ENCODE data around the gene KIAA1217. TPM values are rescaled to one million over a fixed set of nuclear protein-coding genes. Genes with fewer than 3 reads are reported as not detected.

The KIAA1217 gene
- total RNA-seq, 1 donor from 2014 or later: 54.3 TPM

- Histone ChIP-seq H3K9me3 (no peaks in the 10 kb centered on the region), H3K27ac (no peak overlapping the region), H3K4me3 (no peak overlapping the region), H3K36me3 (peaks cover 0 to 10% of the 10 kb centered on the region in 2 donors), H3K27me3 (no peaks in the 10 kb centered on the region), H3K4me1 (no peaks in the 10 kb centered on the region)
- intact Hi-C loops (cut with DNase I): no loop called here
- TF ChIP-seq CTCF (IDR thresholded peaks at IDR 0.05) (no peak), POLR2A (IDR thresholded peaks at IDR 0.05) (no peak), POLR2AphosphoS5 (IDR thresholded peaks at IDR 0.05; ENCODE audit: insufficient read depth in 1 of 2, low read depth in 1 of 2) (no peak)
- DNase-seq (ENCODE audit: extremely low spot score in 2 of 2): no peak
Observed at GRCh38 chr10:24494777-24495176, 285.8 kb downstream of the KIAA1217 start.

- H3K36me3 ChIP-seq: peaks cover 0 to 10% of the 10 kb centered on the region in 2 donors
- no peak for TF ChIP-seq CTCF (IDR thresholded peaks at IDR 0.05)
- H3K27ac ChIP-seq: no peak overlapping the region
- H3K9me3 ChIP-seq: no peaks in the 10 kb centered on the region
- DNase-seq (ENCODE audit: extremely low spot score in 2 of 2): no peak
- intact Hi-C loops (cut with DNase I): no loop called here
- no peaks in the 10 kb centered on the region for H3K27me3 ChIP-seq
- H3K4me3 ChIP-seq: no peak overlapping the region
- H3K4me1 ChIP-seq: no peaks in the 10 kb centered on the region
Observed at GRCh38 chr10:24495666-24496460, 286.9 kb downstream of the KIAA1217 start.

- TF ChIP-seq CTCF (IDR thresholded peaks at IDR 0.05) (no peak), POLR2A (IDR thresholded peaks at IDR 0.05) (no peak), POLR2AphosphoS5 (IDR thresholded peaks at IDR 0.05; ENCODE audit: insufficient read depth in 1 of 2, low read depth in 1 of 2) (no peak)
- H3K4me1 ChIP-seq: no peaks in the 10 kb centered on the region
- no peak overlapping the region for H3K27ac ChIP-seq
- intact Hi-C loops (cut with DNase I): no loop called here
- no peak for DNase-seq (ENCODE audit: extremely low spot score in 2 of 2)
- H3K27me3 ChIP-seq: no peaks in the 10 kb centered on the region
- H3K36me3 ChIP-seq: peaks cover 0 to 12% of the 10 kb centered on the region in 2 donors
- no peak overlapping the region for H3K4me3 ChIP-seq
- H3K9me3 ChIP-seq: no peaks in the 10 kb centered on the region
Observed at GRCh38 chr10:24496906-24497305, 288.0 kb downstream of the KIAA1217 start.

GRCh38 chr10:24501056-24501711, 292.2 kb downstream of the KIAA1217 start:
- no peak for DNase-seq (ENCODE audit: extremely low spot score in 2 of 2)
- no peaks in the 10 kb centered on the region for H3K27me3 ChIP-seq
- H3K4me3 ChIP-seq: no peak overlapping the region
- intact Hi-C loops (cut with DNase I): no loop called here
- TF ChIP-seq POLR2A (IDR thresholded peaks at IDR 0.05) (no peak), CTCF (IDR thresholded peaks at IDR 0.05) (no peak), POLR2AphosphoS5 (IDR thresholded peaks at IDR 0.05; ENCODE audit: insufficient read depth in 1 of 2, low read depth in 1 of 2) (no peak)
- H3K27ac ChIP-seq: no peak overlapping the region
- peaks cover 0 to 11% of the 10 kb centered on the region in 2 donors for H3K36me3 ChIP-seq
- no peaks in the 10 kb centered on the region for H3K4me1 ChIP-seq
- no peaks in the 10 kb centered on the region for H3K9me3 ChIP-seq

GRCh38 chr10:24502006-24502405, 293.1 kb downstream of the KIAA1217 start:
- no peaks in the 10 kb centered on the region for H3K4me1 ChIP-seq
- DNase-seq (ENCODE audit: extremely low spot score in 2 of 2): no peak
- TF ChIP-seq POLR2A (IDR thresholded peaks at IDR 0.05): no peak
- peaks cover 0 to 11% of the 10 kb centered on the region in 2 donors for H3K36me3 ChIP-seq
- H3K9me3 ChIP-seq: no peaks in the 10 kb centered on the region
- intact Hi-C loops (cut with DNase I): no loop called here
- no peak overlapping the region for H3K27ac ChIP-seq
- no peak overlapping the region for H3K4me3 ChIP-seq
- no peaks in the 10 kb centered on the region for H3K27me3 ChIP-seq
